ENCODE measurements around the gene CDH2. TPM values are rescaled to one million over a fixed set of nuclear protein-coding genes. Genes with fewer than 3 reads are reported as not detected.

The CDH2 gene
- polyA plus RNA-seq, 1 donor (not counting 4 experiments of a cell fraction or from before 2014, with no cell fraction given), result 0.46 TPM

DNA sequence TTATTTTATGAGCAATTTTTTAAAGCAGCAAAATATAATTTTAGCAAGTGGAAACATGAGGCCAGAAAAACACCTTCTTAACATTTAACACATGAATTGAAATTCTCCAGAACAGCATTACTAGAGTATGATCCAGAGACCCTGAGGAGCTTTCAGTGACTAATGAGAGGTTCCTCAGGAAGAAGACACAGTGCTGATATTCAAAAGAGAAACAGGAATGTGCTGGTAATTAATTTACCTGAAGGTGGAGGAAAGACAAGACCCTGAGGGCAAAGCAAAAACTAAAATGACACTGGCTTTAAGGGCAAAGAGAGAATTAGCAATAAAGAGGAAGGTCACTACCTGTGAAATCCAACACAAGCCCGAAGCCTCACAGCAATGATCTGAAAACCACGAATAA is 97.0 kb downstream of the CDH2 start:
- Histone ChIP-seq H3K79me2 (ENCODE audit: control insufficient read depth, insufficient read depth, low read length) (no peaks in the 10 kb centered on the region), H3K27me3 (ENCODE audit: control insufficient read depth, extremely low read depth, insufficient read depth, low read length) (no peaks in the 10 kb centered on the region), H3K4me1 (ENCODE audit: control insufficient read depth, extremely low read depth, insufficient read depth, low read length) (no peaks in the 10 kb centered on the region), H3K9ac (ENCODE audit: control insufficient read depth, extremely low read depth, insufficient read depth, low read length) (no peak overlapping the region), H3K9me1 (ENCODE audit: control insufficient read depth, extremely low read depth, insufficient read depth, low read length) (no peaks in the 10 kb centered on the region), H2AFZ (ENCODE audit: control insufficient read depth, low read length) (no peak overlapping the region), H3K27ac (ENCODE audit: control insufficient read depth, insufficient read depth, low read length) (no peak overlapping the region), H3K36me3 (ENCODE audit: control insufficient read depth in 2 of 2, extremely low read depth in 1 of 2, insufficient read depth in 2 of 2, low read length in 2 of 2) (no peaks in the 10 kb centered on the region), H4K20me1 (ENCODE audit: control insufficient read depth, extremely low read depth, insufficient read depth, low read length) (no peaks in the 10 kb centered on the region), H3K4me2 (ENCODE audit: control insufficient read depth, extremely low read depth, insufficient read depth, low read depth, low read length) (no peak overlapping the region), H3K9me3 (ENCODE audit: control insufficient read depth, low read depth, low read length) (no peaks in the 10 kb centered on the region), H3K4me3 (ENCODE audit: control insufficient read depth in 2 of 3, extremely low read depth in 1 of 3, insufficient read depth in 2 of 3, low read depth in 1 of 3, low read length in 3 of 3) (no peak overlapping the region)
- no peak for DNase-seq (ENCODE audit: low read depth, low spot score)
- dilution Hi-C loops (cut with MboI; ENCODE audit: extremely low pct_ligation_motif_present, low sequenced_read_pairs), result no loop called here
- FAIRE-seq, result no peak
- TF ChIP-seq, protein P1, sequence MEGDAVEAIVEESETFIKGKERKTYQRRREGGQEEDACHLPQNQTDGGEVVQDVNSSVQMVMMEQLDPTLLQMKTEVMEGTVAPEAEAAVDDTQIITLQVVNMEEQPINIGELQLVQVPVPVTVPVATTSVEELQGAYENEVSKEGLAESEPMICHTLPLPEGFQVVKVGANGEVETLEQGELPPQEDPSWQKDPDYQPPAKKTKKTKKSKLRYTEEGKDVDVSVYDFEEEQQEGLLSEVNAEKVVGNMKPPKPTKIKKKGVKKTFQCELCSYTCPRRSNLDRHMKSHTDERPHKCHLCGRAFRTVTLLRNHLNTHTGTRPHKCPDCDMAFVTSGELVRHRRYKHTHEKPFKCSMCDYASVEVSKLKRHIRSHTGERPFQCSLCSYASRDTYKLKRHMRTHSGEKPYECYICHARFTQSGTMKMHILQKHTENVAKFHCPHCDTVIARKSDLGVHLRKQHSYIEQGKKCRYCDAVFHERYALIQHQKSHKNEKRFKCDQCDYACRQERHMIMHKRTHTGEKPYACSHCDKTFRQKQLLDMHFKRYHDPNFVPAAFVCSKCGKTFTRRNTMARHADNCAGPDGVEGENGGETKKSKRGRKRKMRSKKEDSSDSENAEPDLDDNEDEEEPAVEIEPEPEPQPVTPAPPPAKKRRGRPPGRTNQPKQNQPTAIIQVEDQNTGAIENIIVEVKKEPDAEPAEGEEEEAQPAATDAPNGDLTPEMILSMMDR (optimal IDR thresholded peaks at IDR 0.05 in 1 of 3, IDR thresholded peaks at IDR 0.05 in 1 of 3, conservative IDR thresholded peaks at IDR 0.05 in 1 of 3; ENCODE audit: extremely low read depth in 1 of 3, insufficient read depth in 2 of 3, low read length in 3 of 3), result no peak
- TF ChIP-seq EZH2 (IDR thresholded peaks at IDR 0.05; ENCODE audit: low read length), result no peak

- no peak for TF ChIP-seq EZH2 (IDR thresholded peaks at IDR 0.05; ENCODE audit: low read length)
- TF ChIP-seq, protein P1 (optimal IDR thresholded peaks at IDR 0.05 in 1 of 3, IDR thresholded peaks at IDR 0.05 in 1 of 3, conservative IDR thresholded peaks at IDR 0.05 in 1 of 3; ENCODE audit: extremely low read depth in 1 of 3, insufficient read depth in 2 of 3, low read length in 3 of 3), result no peak
- Histone ChIP-seq H3K9me3 (ENCODE audit: control insufficient read depth, low read depth, low read length) (no peaks in the 10 kb centered on the region), H3K36me3 (ENCODE audit: control insufficient read depth in 2 of 2, extremely low read depth in 1 of 2, insufficient read depth in 2 of 2, low read length in 2 of 2) (no peaks in the 10 kb centered on the region), H3K27me3 (ENCODE audit: control insufficient read depth, extremely low read depth, insufficient read depth, low read length) (no peaks in the 10 kb centered on the region), H3K79me2 (ENCODE audit: control insufficient read depth, insufficient read depth, low read length) (no peaks in the 10 kb centered on the region), H4K20me1 (ENCODE audit: control insufficient read depth, extremely low read depth, insufficient read depth, low read length) (no peaks in the 10 kb centered on the region), H3K9me1 (ENCODE audit: control insufficient read depth, extremely low read depth, insufficient read depth, low read length) (no peaks in the 10 kb centered on the region), H2AFZ (ENCODE audit: control insufficient read depth, low read length) (no peak overlapping the region), H3K4me1 (ENCODE audit: control insufficient read depth, extremely low read depth, insufficient read depth, low read length) (no peaks in the 10 kb centered on the region), H3K4me2 (ENCODE audit: control insufficient read depth, extremely low read depth, insufficient read depth, low read depth, low read length) (no peak overlapping the region), H3K9ac (ENCODE audit: control insufficient read depth, extremely low read depth, insufficient read depth, low read length) (no peak overlapping the region), H3K4me3 (ENCODE audit: control insufficient read depth in 2 of 3, extremely low read depth in 1 of 3, insufficient read depth in 2 of 3, low read depth in 1 of 3, low read length in 3 of 3) (no peak overlapping the region), H3K27ac (ENCODE audit: control insufficient read depth, insufficient read depth, low read length) (no peak overlapping the region)
- no peak for FAIRE-seq
- dilution Hi-C loops (cut with MboI; ENCODE audit: extremely low pct_ligation_motif_present, low sequenced_read_pairs), result no loop called here
- no peak for DNase-seq (ENCODE audit: low read depth, low spot score)
Measured at GRCh38 chr18:28078849-28079248, 98.1 kb downstream of the CDH2 start.

All from keratinocyte (primary cell).